HEK293 (cell line): Measurements from ENCODE around the gene DPP6.

ENCODE experiments used
- FEZF1 ChIP-seq: fragments of 450-650 bp; formaldehyde crosslinking; IDR thresholded peaks from 2 replicates; pipeline ENCODE4 v1.5.1; 2016; ENCODE audit warnings: missing biosample characterization, missing genetic modification characterization
- ZBTB20 ChIP-seq: fragments of 450-650 bp; formaldehyde crosslinking; IDR thresholded peaks from 2 replicates; pipeline ENCODE4 v1.5.1; 2016; ENCODE audit warnings: missing biosample characterization, missing genetic modification characterization
- ZNF10 ChIP-seq: fragments of 450-650 bp; formaldehyde crosslinking; IDR thresholded peaks from 2 replicates; pipeline ENCODE4 v1.5.1; 2017; ENCODE audit warnings: missing biosample characterization, missing genetic modification characterization
- ZNF274 ChIP-seq, 2 experiments: fragments of 200-500 bp in 1 of 2; fragments of 450-650 bp in 1 of 2; sonication (Bioruptor generic) in 1 of 2; formaldehyde crosslinking in 1 of 2; IDR thresholded peaks; 2 replicates each; pipeline versions ENCODE4 v1.5.1 to v1.6.1; 2014 to 2016; ENCODE audit warnings: borderline replicate concordance in 1 of 2, inconsistent platforms in 1 of 2, low read length in 1 of 2, missing biosample characterization in 1 of 2, missing genetic modification characterization in 1 of 2
- ZNF677 ChIP-seq: fragments of 450-650 bp; IDR thresholded peaks from 2 replicates; pipeline ENCODE4 v1.5.0; 2018; ENCODE audit warnings: missing biosample characterization, mild to moderate bottlenecking, missing genetic modification characterization, moderate library complexity
- ZNF747 ChIP-seq: fragments of 450-650 bp; formaldehyde crosslinking; IDR thresholded peaks from 2 replicates; pipeline ENCODE4 v1.5.1; 2016; ENCODE audit warnings: missing biosample characterization, missing genetic modification characterization
- ZSCAN4 ChIP-seq: fragments of 450-650 bp; formaldehyde crosslinking; IDR thresholded peaks from 2 replicates; pipeline ENCODE4 v1.5.1; 2017; ENCODE audit warnings: missing biosample characterization, missing genetic modification characterization
- TF ChIP-seq, protein P1 (sequence below): fragments of 450-650 bp; formaldehyde crosslinking; IDR thresholded peaks from 2 replicates; pipeline ENCODE4 v1.5.1; 2016; ENCODE audit warnings: missing biosample characterization, missing genetic modification characterization

GRCh38 chr7:154685564-154685901 lies 633.3 kb downstream of the DPP6 start:
- no peak for TF ChIP-seq ZSCAN4 (tag by site-specific recombination)
- no peak for TF ChIP-seq ZNF747 (tag by site-specific recombination)
- TF ChIP-seq, protein P1, sequence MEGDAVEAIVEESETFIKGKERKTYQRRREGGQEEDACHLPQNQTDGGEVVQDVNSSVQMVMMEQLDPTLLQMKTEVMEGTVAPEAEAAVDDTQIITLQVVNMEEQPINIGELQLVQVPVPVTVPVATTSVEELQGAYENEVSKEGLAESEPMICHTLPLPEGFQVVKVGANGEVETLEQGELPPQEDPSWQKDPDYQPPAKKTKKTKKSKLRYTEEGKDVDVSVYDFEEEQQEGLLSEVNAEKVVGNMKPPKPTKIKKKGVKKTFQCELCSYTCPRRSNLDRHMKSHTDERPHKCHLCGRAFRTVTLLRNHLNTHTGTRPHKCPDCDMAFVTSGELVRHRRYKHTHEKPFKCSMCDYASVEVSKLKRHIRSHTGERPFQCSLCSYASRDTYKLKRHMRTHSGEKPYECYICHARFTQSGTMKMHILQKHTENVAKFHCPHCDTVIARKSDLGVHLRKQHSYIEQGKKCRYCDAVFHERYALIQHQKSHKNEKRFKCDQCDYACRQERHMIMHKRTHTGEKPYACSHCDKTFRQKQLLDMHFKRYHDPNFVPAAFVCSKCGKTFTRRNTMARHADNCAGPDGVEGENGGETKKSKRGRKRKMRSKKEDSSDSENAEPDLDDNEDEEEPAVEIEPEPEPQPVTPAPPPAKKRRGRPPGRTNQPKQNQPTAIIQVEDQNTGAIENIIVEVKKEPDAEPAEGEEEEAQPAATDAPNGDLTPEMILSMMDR, result no peak
- no peak for TF ChIP-seq ZNF10 (tag by site-specific recombination)
- TF ChIP-seq ZNF677, result no peak
- no peak for TF ChIP-seq ZBTB20 (tag by site-specific recombination)
- no peak for TF ChIP-seq FEZF1 (tag by site-specific recombination)
- TF ChIP-seq ZNF274 (IDR thresholded peaks at IDR 0.05; ENCODE audit: low read length), result no peak
- no peak for TF ChIP-seq ZNF274 (tag by site-specific recombination; IDR thresholded peaks at IDR 0.05; ENCODE audit: borderline replicate concordance)
